Measurements from ENCODE around the gene PLEKHG5.

Gene PLEKHG5

DNA sequence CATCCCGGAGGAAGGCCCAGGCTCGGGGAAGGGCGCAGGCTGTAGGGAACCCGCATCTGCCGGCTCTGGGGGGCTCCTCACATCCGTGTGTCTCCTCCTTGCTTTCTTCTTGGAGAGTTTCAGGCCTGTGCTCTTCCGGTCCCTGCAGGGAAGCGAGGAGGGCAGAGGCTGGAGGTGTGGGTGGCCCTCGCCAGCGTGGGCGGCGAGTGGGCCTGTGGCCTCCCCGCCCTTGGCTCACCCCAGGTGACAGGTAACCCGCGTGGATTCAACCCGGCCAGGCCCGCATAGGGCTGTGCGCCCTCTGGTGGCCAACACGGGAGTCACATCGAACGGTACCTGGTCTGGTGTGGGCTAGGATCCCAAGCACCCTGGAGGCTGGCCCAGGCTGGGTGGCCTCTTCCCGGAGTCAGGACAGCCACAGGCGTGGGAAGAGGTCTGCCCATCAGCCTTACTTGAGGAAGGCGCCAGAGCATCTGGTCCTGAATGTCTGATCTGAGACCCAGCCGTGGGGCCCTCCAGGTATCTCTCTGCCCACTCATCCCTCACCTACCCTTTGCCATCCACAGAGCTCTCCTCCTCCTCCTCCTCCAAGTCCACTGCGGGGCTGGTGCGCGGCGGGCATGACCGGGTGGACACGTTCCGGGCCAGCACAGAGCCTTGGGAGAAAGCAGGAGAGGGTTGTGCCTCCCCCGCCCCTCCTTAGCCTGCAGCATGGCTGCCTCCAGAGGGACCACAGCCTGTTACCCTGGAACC is 15.9 kb downstream of the PLEKHG5 start:
- no peak for DNase-seq (ENCODE audit: low spot score)

DNA sequence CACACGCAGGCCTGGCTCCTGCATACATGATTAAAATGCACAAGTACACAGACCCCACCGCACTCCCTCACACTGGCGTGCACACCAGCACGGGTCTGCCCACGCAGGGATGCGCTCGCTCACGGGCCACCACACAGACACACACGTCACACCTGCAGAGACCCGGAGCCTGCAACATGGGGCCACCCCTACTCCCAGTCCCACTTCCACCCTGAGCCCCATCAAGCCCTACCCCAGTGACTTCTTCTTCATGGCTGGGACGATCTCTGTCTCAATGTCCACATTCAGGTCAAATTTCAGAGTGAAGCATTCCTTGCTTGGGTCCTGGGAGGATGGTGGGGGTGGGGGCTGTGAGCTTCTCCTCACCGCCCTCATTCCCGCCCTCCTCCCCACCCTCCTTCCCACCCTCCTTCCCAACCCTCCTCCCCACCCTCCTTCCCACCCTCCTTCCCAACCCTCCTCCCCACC is 16.6 kb downstream of the PLEKHG5 start:
- DNase-seq (ENCODE audit: low spot score), result no peak

DNA sequence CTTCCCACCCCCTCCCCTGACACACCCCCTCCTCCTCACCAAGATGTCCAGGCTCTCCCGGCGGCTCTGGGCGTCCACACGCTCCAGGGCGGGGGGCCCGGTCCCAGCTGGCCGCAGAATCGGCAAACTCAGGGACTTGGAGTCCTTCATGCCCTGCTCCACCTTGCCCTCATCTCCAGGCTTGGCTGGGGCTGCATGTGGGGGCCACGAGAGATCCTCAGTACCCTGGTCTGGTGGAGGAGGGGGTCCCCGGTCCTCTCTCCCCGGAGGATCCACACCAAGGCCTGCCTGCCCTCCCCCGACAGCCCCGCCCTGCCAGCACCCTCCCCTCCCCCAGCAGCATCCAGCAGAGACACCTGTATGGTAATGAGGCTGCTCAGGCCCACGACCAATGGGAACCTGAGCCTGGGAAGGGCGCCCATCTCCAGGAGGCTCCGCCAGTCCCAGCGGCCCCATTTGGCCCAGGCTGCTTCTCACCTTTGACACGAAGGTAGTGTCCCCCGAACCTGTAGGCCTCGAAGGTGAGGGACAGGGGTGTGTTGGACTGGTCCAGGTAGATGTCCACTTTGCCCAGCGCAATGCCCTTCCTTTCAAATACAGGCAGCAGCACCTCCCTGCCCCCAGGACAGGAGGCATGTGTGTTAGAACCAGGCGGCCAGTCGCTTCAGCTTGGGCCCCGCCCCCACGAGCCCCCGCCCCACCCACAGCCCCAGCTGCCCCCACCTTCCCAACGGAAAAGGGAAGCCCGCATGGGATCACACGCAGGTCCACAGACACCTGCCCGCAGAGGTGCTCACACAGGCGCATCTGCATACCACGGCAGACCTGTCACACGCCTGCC is 17.3 kb downstream of the PLEKHG5 start:
- no peak for DNase-seq (ENCODE audit: low spot score)

DNA sequence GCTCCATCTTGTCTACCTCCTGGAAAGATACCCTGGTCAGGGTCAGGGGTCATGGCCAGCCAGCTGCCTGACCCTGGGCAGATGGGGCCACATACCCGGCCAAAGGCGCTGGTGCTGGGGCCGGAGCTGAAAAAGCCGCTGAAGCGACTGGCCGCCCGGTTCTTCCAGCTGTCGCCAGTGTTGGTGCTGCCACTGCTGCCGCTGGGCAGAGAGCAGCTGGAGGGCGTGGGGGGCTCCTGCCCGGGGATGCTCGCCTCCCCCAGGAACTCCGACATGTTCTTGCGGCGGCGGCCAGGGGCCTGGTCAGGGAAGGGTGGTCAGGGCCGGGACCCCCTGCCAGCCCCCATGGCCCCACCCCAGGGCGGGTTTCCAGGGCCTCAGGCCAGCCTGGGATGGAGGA is 18.3 kb downstream of the PLEKHG5 start:
- DNase-seq (ENCODE audit: low spot score), result no peak

DNA sequence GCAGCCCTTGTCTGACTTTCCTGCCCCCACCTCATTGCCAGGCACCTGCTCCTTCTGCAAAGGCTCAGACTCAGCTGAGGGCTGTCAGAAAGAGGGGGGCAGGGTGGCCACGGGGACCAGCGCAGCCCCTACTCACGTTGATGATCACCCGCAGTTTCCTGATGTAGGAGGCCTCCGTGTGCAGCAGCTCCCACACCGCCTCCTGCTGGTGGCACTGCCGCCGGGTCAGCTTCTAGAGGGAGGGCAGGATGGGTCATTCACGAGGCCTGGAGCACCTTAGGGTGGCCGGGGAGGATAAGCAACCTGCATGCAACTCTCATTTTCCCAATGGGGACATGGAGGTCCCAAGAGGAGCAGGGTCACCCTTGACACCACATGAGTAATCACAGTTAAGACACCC is 19.1 kb downstream of the PLEKHG5 start:
- DNase-seq (ENCODE audit: low spot score), result no peak

DNA sequence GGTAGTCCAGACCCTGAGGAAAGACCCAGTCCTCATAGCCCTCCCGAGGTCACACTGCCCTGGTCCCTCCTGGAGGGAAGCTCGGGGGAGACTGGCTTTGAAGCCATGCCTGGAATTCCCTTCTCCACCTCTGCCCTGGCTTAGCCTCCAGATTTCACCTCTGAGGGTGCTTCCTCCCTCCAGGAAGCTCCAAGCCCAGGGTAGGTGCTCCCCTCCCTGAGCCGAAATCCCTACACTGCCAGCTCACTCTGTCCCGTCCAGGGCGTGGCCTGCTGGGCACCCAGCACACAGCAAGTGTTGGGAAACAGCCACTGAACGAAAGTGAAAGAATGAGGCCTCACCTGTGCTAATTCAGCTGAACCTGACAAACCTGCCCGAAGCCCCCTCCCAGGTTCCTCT is 19.5 kb downstream of the PLEKHG5 start:
- DNase-seq (ENCODE audit: low spot score), result no peak

DNA sequence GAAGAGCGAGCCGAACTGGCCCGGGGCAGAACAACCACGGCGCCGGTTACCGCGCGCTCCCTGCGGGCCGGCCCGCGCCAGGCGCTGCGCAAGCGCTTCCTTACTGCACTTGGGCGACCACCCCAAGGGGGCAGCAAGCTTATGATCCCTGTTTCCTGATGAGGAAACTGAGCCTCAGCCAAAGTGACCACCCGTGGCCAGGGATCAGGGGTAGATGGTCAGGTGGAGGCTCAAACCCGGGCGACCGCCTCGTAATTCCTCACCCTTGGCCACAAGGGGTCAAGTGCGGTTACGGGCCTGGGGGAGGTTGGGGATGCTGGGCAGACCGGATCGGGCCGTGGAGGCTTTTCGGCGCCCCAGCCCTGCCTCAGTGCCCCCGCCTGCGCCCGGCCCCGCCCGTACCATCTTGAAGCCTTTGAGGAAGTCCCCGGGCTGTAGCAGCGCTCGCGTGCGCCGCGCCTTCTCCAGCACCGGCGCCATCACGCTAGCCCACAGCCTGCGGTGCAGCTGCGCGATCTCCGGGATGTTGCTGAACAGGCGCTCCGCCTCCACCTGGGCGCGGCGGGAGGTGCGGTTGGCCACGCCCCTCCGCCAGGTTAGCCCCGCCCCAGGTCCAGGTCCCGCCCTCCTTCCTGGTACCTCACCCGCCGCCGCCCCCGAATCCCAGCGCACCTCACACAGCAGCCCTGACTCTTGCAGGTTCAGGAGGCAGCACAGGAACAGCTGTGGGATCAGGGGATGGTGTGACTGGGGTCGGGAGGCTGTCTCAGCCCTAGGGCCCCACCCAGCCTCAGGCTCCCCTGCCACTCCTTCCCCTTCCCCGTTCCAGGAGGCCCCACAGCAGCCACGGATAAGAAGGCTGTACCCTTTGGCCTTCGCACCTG is 20.1 kb downstream of the PLEKHG5 start:
- no peak for DNase-seq (ENCODE audit: low spot score)

DNA sequence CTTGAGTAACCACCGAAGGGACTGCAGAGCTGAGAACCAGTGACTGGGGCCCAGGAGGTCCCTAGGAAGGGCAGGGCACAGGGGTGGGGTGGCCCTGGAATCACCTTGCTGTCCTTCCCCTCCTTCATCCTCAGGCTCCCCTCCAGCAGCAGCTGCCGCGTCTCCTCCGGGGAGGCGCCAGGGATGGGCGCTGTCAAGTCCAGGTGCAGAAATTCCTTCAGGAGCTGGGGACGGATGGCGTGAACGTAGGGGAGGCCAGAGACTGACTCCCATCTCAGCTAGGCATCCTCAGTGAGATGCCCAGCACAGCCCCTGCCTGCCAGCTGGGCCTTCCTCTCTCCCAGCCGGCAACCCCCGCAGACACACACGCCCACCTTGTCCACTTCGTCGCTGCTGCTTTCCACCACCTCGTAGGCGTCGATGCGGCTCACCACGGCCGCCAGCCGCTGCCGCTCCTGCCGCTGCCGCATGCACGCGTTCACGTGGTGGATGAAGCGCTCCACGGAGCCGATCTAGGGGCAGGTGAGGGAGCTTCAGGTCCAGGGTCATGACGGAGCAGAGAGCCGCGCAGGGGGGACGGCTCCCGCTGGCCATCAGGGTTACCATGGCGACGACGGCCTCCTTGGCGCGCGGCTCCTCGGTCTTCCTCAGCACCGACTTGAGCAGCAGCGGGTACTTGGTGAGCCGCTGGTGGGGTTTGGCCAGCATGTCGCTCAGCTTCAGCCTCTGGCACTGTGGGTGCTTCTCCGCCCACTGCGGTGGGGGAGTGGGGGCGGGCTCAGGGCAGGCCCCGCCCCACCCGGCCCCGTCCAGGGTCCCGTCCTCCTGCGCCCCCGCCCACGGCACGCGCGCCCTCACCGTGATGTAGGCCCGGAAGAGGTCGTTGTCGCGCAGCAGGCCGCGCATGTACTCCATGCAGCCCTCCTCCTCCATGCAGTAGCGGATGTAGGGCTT is 21.1 kb downstream of the PLEKHG5 start:
- no peak for DNase-seq (ENCODE audit: low spot score)

DNA sequence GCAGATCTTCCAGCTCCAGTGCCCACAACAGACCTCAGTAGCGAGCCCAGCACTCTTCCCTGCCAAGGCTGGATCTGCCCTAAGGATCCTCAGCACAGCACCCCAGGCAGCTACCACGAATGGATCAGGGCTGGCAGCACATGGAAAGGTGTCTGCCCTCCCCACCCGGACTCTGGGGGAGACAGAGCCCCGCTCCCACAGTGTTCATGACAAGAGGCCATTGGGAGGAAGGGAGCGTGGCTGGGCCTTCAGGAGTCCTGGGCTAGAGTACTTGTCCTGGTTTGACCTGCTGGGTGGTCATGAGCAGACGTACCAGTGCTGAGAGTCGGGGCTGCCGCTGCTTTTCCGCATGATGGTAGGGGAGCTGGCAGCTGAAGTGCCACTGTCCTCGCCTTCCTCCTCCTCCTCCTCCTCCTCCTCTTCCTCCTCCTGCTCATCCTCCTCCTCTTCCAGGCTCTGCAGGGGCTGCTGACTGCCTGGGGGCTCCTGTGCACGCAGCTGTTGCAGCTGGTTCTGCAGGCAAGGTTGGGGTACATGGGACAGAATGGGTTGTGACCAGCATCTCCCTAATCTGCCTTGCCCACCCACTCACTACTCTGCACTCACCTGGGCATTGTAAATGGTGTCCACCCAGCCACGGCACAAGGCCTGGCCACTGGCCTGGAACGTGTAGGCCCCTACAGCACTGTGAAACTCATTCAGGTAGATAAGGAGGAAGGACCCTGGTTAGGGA is 22.6 kb downstream of the PLEKHG5 start:
- DNase-seq (ENCODE audit: low spot score), result no peak

DNA sequence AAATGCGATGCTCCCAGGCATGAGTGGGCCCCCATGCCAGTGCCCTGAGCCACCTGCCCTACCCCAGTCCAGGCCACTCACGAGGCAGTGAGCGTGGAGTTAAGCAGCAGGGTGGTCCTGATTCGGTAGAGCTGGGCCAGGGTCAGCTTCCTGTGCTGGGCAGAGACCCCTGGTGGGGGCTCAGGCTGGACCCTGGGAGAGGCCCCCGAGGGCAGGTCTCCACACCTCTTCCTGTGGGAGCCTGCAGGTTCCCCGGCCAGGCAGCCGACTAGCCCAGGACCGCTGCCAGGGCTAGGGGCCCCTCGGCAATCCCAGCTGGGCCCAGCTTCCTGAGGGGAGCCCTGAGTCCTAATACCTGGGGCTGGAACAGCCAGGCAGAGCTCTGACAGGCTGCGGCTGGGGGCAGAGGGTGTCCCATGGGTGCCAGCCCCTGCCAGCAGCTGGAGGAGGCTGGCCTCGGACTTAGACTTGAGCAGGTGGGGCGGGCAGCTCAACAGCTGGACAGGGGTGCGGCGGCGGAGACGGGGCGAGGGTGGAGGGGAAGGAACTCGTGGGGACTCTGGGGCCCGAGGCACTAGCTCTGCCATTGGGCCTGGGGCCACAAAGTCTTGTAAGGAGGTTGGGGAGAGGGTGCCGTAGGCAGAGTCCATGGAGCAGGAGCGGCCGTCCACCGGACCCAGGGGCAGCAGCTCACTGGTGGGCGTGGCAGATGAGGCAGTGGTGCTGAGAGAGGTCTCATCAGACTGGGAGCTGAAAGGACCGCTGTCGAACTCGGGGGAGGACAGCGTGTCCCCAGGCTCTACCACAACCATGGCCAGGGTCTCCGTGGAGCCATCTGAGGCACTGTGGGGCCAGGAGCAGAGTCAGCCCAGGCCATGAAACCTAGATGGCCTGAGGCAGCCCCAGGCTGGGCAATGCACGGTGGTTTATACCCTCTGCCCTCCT is 23.5 kb downstream of the PLEKHG5 start:
- DNase-seq (ENCODE audit: low spot score), result no peak

DNA sequence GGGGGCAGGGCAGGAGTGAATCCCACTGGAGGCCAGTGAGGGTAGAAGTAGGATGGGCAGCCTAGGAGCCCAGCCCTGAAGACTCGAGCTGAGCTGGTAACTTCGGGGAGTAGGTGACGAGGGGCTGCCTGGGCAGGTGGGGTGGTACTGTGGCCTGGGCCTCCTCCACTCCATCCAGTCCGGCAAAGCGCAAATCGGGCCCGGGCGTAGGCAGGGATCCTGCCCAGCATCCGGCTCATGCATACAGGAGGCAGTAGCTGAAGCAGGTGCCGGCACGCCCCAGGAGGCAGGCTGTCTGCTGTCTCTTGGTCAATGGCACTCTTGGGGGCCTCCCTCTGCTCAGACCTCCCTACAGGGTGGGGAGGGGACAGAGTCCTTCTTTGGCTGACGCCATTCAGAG is 24.2 kb downstream of the PLEKHG5 start:
- DNase-seq (ENCODE audit: low spot score), result no peak

DNA sequence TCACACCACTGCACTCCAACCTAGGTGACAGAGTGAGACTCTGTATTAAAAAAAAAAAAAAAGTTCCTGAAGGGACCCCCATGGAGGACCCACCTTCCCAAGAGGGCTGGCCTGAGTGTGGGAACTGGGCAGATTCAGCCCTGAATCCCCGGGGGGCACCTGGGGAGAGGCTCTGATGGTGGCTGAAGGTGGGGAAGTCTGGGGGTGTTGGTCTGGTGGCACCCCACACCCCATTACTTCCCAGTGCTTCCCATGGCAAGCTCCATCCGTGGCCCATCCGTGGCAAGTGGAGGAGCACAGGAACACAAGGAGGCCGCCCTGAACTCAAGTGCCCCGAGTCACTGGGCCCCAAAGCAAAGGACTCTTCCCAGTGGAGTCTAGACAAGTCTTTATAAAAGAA is 24.7 kb downstream of the PLEKHG5 start:
- no peak for DNase-seq (ENCODE audit: low spot score)

DNA sequence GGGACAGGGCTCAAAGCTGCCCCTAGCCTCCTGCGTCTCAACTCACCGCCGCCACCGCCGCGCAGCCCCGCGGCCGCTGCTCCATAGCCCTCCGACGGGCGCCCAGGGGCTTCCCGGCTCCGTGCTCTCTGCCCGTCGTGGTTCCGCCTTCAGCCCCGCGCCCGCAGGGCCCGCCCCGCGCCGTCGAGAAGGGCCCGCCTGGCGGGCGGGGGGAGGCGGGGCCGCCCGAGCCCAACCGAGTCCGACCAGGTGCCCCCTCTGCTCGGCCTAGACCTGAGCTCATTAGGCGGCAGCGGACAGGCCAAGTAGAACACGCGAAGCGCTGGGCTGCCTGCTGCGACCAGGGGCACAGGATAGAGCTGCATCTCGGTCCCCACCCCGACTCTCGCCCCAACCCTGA is 25.4 kb downstream of the PLEKHG5 start, which contains the start of gene TNFRSF25:
Gene TNFRSF25, minus strand, starts transcription at position 151 of the 400 bp plus-strand sequence. Its CDS starts 66 bp downstream, at position 85.
- DNase-seq (ENCODE audit: low spot score), result no peak

DNA sequence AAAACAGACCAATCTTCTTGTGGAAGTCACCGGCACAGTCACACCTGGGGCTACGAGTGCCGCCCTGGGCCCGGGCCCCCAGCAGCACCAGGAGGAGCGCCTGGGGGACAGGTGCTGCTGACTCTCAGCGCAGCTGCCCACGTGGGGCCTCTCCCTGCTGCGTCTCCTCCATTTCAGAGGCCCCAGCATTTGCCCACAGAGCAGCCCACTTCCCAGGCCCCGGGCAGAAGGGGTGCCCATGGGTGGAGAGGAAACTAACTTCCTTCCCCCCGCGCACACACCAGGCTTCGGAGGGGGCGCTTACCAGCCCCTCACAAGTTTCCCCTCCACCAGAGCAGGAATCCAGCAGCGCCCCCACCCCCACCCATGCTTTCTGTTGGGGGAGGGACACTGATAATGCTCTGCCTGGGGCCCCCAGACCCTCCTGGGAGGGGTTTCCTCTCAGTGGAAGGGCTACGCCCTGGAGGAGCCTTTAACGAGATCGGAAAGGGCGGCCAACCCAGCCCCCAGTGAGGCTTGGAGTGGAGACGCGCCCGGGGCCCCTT is 25.9 kb downstream of the PLEKHG5 start:
- DNase-seq (ENCODE audit: low spot score), result no peak

DNA sequence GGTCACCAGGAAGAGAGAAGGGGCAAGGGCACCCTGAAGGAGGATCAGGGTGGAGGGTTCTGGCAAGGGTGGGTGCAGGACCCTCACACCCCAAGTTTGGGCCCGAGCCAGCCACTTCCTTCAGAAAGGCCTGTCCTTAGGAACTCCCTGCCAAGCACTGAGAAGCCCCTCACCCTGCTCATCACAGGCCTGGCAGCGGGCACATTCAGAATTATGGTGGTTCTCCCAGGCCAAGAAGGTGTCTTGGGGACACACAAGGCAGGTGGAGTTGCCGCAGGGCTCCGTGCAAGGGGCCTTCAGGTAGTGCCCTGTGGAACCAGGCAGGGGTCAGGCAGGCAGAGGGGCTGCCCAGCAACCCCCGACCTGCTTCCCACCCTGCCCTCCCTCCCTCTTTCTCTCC is 26.6 kb downstream of the PLEKHG5 start:
- DNase-seq (ENCODE audit: low spot score), result no peak

DNA sequence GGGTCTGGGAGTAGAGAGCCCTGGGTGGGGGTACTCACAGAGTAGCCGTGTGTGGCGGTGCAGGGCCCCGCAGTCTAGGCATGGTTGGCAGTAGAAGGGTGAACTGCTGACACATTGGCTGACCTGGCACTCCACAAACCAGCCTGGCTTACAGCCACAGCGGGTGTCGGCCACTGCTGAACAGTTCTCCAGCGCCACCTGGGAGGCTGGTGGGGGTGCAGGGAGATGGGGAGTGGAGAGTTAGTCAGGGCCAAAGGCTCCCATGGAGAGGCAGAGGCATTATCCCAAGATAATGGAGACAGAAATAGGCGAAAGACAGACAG is 27.0 kb downstream of the PLEKHG5 start:
- DNase-seq (ENCODE audit: low spot score), result no peak

DNA sequence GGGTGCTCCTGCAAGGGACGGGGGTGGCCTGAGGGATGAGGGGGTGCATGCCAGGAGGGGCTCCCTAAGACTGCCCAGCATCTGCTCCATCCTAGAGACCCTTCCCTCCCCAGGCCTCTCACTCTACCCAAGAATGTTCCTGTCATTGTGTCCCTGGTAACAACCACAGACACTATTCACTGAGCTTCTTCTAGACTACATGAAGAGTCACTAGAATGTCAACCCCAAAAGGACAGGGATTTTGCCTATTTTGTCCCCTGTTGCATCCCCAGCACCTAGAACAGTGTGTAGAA is 28.4 kb downstream of the PLEKHG5 start:
- no peak for DNase-seq (ENCODE audit: low spot score)

DNA sequence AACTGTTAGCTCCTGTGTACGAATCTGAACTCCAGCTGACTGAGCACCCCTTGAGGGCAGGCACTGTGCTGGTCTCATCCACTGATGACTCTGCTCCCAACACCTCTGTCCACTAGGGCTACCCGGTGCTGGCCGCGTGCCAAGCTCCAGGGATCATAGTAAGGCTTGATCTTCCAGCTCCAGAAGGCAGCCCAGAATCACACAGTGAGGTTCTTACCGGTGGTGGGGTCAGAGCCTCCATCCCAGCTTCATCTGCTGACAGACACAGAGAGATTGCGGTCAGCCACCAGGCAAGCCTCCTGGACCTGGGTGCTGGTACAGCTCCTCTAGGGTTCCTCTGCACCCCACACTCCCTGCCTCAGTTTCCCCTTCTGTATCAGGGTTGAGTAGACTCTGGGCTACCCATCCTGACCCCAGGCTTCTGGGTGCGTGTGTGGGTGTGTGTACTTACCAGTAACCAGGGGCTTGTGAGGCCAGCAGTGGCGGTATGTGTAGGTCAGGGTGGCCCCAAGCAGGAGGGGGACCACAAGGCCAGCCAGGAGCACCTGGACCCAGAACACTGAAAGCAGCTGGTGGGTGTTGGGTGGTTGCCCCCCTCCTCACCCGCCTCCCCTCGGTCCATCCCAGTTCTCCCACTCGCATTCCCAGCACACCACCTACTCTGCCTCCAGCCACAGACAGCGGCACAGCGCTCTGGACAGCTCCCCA is 28.9 kb downstream of the PLEKHG5 start:
- DNase-seq (ENCODE audit: low spot score), result no peak

Measured in left forelimb (tissue), 1 donor.